CD14-positive monocyte (primary cell): ENCODE data around the gene CDH18. TPM values are rescaled to one million over a fixed set of nuclear protein-coding genes. Genes with fewer than 3 reads are reported as not detected.

ENCODE experiments used
- DNase-seq, 3 donors: peaks; one replicate each; pipeline ENCODE4 v3.0.0-alpha.2; 2011 to 2022
- H2AFZ ChIP-seq: 2 replicates; pipeline ENCODE4 v1.6.0; 2012; ENCODE audit warnings: mild to moderate bottlenecking, low read depth, low read length, inconsistent platforms; ENCODE audit not compliant: insufficient read depth, poor library complexity, severe bottlenecking
- H3K27ac ChIP-seq, 2 donors: 1 replicate in 1 of 2; 2 replicates in 1 of 2; pipeline ENCODE4 v1.5.1; 2012 to 2013; ENCODE audit warnings: low read length in 2 of 2, control low read depth in 1 of 2, inconsistent platforms in 1 of 2, low read depth in 1 of 2, mild to moderate bottlenecking in 1 of 2
- H3K27me3 ChIP-seq, 2 donors: one replicate each; pipeline versions ENCODE4 v1.6.0 to v1.6.1; 2011 to 2013; ENCODE audit warnings: low read length in 2 of 2; ENCODE audit not compliant: control insufficient read depth in 2 of 2, insufficient read depth in 2 of 2
- H3K36me3 ChIP-seq, 2 donors: replicated peaks in 1 of 2; 1 replicate in 1 of 2; 2 replicates in 1 of 2; pipeline versions ENCODE4 v1.5.1 to v1.6.1; 2012 to 2013; ENCODE audit warnings: low read length in 2 of 2, control low read depth in 1 of 2, inconsistent platforms in 1 of 2, mild to moderate bottlenecking in 1 of 2; ENCODE audit not compliant: insufficient read depth in 2 of 2, control insufficient read depth in 1 of 2
- H3K4me1 ChIP-seq, 2 donors: 1 replicate in 1 of 2; 2 replicates in 1 of 2; pipeline versions ENCODE4 v1.5.1 to v1.6.1; 2012 to 2013; ENCODE audit warnings: low read length in 2 of 2, control low read depth in 1 of 2, inconsistent platforms in 1 of 2, mild to moderate bottlenecking in 1 of 2, moderate library complexity in 1 of 2; ENCODE audit not compliant: insufficient read depth in 2 of 2, control insufficient read depth in 1 of 2
- H3K4me2 ChIP-seq: replicated peaks from 2 replicates; pipeline ENCODE3; 2012; ENCODE audit warnings: low read length, moderate library complexity, mild to moderate bottlenecking; ENCODE audit not compliant: poor library complexity, severe bottlenecking; ENCODE audit errors: extremely low read depth
- H3K4me3 ChIP-seq, 3 experiments: fragments of 200-600 bp in 1 of 3; sonication (generic) in 1 of 3; replicated peaks in 1 of 3; 1 replicate in 2 of 3; 2 replicates in 1 of 3; pipeline ENCODE4 v1.5.1; 2011 to 2013; ENCODE audit warnings: low read length in 3 of 3, mild to moderate bottlenecking in 3 of 3, control low read depth in 2 of 3, low read depth in 2 of 3, inconsistent platforms in 1 of 3, moderate library complexity in 1 of 3
- H3K79me2 ChIP-seq: 2 replicates; pipeline ENCODE4 v1.6.0; 2012; ENCODE audit warnings: mild to moderate bottlenecking, control low read depth, inconsistent platforms, low read length, moderate library complexity; ENCODE audit not compliant: insufficient read depth
- H3K9ac ChIP-seq: 2 replicates; pipeline ENCODE4 v1.6.0; 2017; ENCODE audit warnings: low read length, mild to moderate bottlenecking; ENCODE audit not compliant: insufficient read depth, poor library complexity, severe bottlenecking
- H3K9me3 ChIP-seq, 2 donors: replicated peaks in 1 of 2; 1 replicate in 1 of 2; 2 replicates in 1 of 2; pipeline versions ENCODE4 v1.5.1 to v1.6.1; 2012 to 2013; ENCODE audit warnings: low read length in 2 of 2, control low read depth in 1 of 2; ENCODE audit not compliant: control insufficient read depth in 1 of 2, insufficient read depth in 1 of 2
- H4K20me1 ChIP-seq: 2 replicates; pipeline ENCODE4 v1.6.0; 2012; ENCODE audit warnings: mild to moderate bottlenecking, low read length, control low read depth, moderate library complexity; ENCODE audit not compliant: insufficient read depth
- H3K27ac Mint-ChIP-seq, 7 donors: one replicate each; pipeline ENCODE4 v1.8.0; 2020; ENCODE audit warnings: mild to moderate bottlenecking in 7 of 7, mixed read lengths in 7 of 7, moderate library complexity in 6 of 7, inconsistent platforms in 2 of 7
- H3K27me3 Mint-ChIP-seq, 3 donors: one replicate each; pipeline ENCODE4 v1.8.0; 2021 to 2022; ENCODE audit warnings: low read depth in 3 of 3, mild to moderate bottlenecking in 3 of 3, mixed read lengths in 3 of 3, moderate library complexity in 3 of 3, inconsistent platforms in 1 of 3
- H3K36me3 Mint-ChIP-seq, 2 donors: one replicate each; pipeline ENCODE4 v1.8.0; 2020; ENCODE audit warnings: mixed read lengths in 2 of 2, inconsistent platforms in 1 of 2, mild to moderate bottlenecking in 1 of 2
- H3K4me1 Mint-ChIP-seq: one replicate; pipeline ENCODE4 v1.8.0; 2020; ENCODE audit warnings: mild to moderate bottlenecking, mixed read lengths
- H3K4me3 Mint-ChIP-seq, 2 donors: one replicate each; pipeline ENCODE4 v1.8.0; 2020; ENCODE audit warnings: mild to moderate bottlenecking in 2 of 2, mixed read lengths in 2 of 2, moderate library complexity in 1 of 2
- H3K9me3 Mint-ChIP-seq, 7 donors: one replicate each; pipeline ENCODE4 v1.8.0; 2020 to 2022; ENCODE audit warnings: mixed read lengths in 7 of 7, mild to moderate bottlenecking in 6 of 7, moderate library complexity in 6 of 7, inconsistent platforms in 2 of 7
- CTCF ChIP-seq: fragments of 200-600 bp; IDR thresholded peaks from one replicate; pipeline ENCODE4 v1.8.0; 2022; ENCODE audit warnings: antibody characterized with exemption, mild to moderate bottlenecking
- WGBS: methylation state at CpG from one replicate; pipeline ENCODE4 v1.1.5; 2013; ENCODE audit warnings: missing lambda C conversion rate; ENCODE audit not compliant: insufficient coverage; 5-methylcytosine and 5-hydroxymethylcytosine counted together
- intact Hi-C, 2 donors: fragments of 100-400 bp; cut with micrococcal nuclease; formaldehyde crosslinking; loops; one replicate each; pipeline versions ENCODE4 v1.15.0 to v1.15.1; 2023
- polyA plus RNA-seq, 3 donors: library from polyadenylated mRNA; depleted of rRNA in 1 of 3; unstranded in 2 of 3; stranded (reverse) in 1 of 3; fragments of 300-500 nt in 2 of 3; fragments of >200 nt in 1 of 3; fragmentation: Illumina TruSeq in 2 of 3; gene quantifications; 1 replicate in 2 of 3; 2 replicates in 1 of 3; pipeline ENCODE4 v1.2.3, GENCODE V29; 2012 to 2021

Gene CDH18
- polyA plus RNA-seq, 3 donors = not detected

GRCh38 chr5:20028506-20028905, 40.5 kb upstream of the CDH18 start:
- Mint-ChIP-seq H3K27ac (no peak overlapping the region), H3K36me3 (no peaks in the 10 kb centered on the region), H3K4me3 (no peak overlapping the region), H3K27me3 (no peaks in the 10 kb centered on the region), H3K4me1 (no peaks in the 10 kb centered on the region), H3K9me3 (peaks cover 0 to 2% (median 0%) of the 10 kb centered on the region in 7 donors)
- H3K9me3 ChIP-seq = peaks cover 0 to under 1% of the 10 kb centered on the region in 2 donors
- no peaks in the 10 kb centered on the region for H3K4me1 ChIP-seq
- 80% methylated on average over 2 of the region's 6 CpGs for WGBS
- H3K27ac ChIP-seq = no peak overlapping the region
- H3K4me2 ChIP-seq = no peak overlapping the region
- intact Hi-C loops = no loop called here
- no peak for TF ChIP-seq CTCF
- H3K4me3 ChIP-seq = no peak overlapping the region
- no peak overlapping the region for H3K9ac ChIP-seq
- no peaks in the 10 kb centered on the region for H3K27me3 ChIP-seq
- no peaks in the 10 kb centered on the region for H4K20me1 ChIP-seq
- no peaks in the 10 kb centered on the region for H3K79me2 ChIP-seq
- H2AFZ ChIP-seq = no peak overlapping the region
- no peak for DNase-seq
- H3K36me3 ChIP-seq = no peaks in the 10 kb centered on the region

- intact Hi-C loops = no loop called here
- Histone ChIP-seq H3K27ac (no peak overlapping the region), H2AFZ (no peak overlapping the region), H3K9ac (no peak overlapping the region), H3K4me3 (no peak overlapping the region), H3K79me2 (no peaks in the 10 kb centered on the region), H3K27me3 (no peaks in the 10 kb centered on the region), H3K4me1 (no peaks in the 10 kb centered on the region), H3K36me3 (no peaks in the 10 kb centered on the region), H3K4me2 (no peak overlapping the region), H4K20me1 (no peaks in the 10 kb centered on the region), H3K9me3 (peaks cover 14 to 16% of the 10 kb centered on the region in 2 donors)
- Mint-ChIP-seq H3K36me3 (no peaks in the 10 kb centered on the region), H3K4me3 (no peak overlapping the region), H3K4me1 (no peaks in the 10 kb centered on the region), H3K27me3 (no peaks in the 10 kb centered on the region), H3K9me3 (peaks cover 3 to 11% (median 7%) of the 10 kb centered on the region in 7 donors), H3K27ac (no peak overlapping the region)
- DNase-seq = no peak
- no CpG with 5 or more reads among the region's 1 CpG for WGBS
- no peak for TF ChIP-seq CTCF
Measured at GRCh38 chr5:20023686-20024180, 35.7 kb upstream of the CDH18 start.
